IMR-90 (cell line): ENCODE measurements around the gene GATD1. TPM values are rescaled to one million over a fixed set of nuclear protein-coding genes. Genes with fewer than 3 reads are reported as not detected.

ENCODE experiments used
- ATAC-seq: fragments of 200-7000 bp; cut with Tn5 transposase; 2 replicates; pipeline ENCODE4 v1.9.1; 2020; ENCODE audit warnings: low read depth, mild to moderate bottlenecking, moderate library complexity
- BruUV-seq: library from RNA; stranded (reverse); fragments of 400-500 nt; replicated peaks from 2 replicates; lab custom pipeline; 2021; lab: Mats Ljungman, UMichigan
- CTCF ChIA-PET: fragments of 300-600 bp; formaldehyde crosslinking; extraction: SDS; loops from one replicate; lab custom pipeline; 2021; ENCODE audit warnings: antibody characterized with exemption; lab: Yijun Ruan, JAX
- POLR2A ChIA-PET: fragments of 300-600 bp; sonication (Branson Sonifier 250); formaldehyde crosslinking; loops from one replicate; lab custom pipeline; 2022; ENCODE audit warnings: antibody characterized with exemption; ENCODE audit not compliant: unreplicated experiment; lab: Charles Lee
- DNase-seq: peaks from one replicate; pipeline ENCODE4 v3.0.0; 2013
- H2AFZ ChIP-seq: replicated peaks from 2 replicates; pipeline ENCODE3; 2013; ENCODE audit warnings: low read length, mild to moderate bottlenecking; ENCODE audit not compliant: poor library complexity
- H2AK5ac ChIP-seq: 2 replicates; pipeline ENCODE4 v1.6.1; 2013; ENCODE audit warnings: low read depth, low read length, inconsistent platforms
- H2AK9ac ChIP-seq: replicated peaks from 2 replicates; pipeline ENCODE3; 2013; ENCODE audit warnings: mild to moderate bottlenecking, low read depth, low read length, moderate library complexity; ENCODE audit not compliant: poor library complexity
- H2BK120ac ChIP-seq: 2 replicates; pipeline ENCODE4 v1.6.1; 2013; ENCODE audit warnings: low read depth, low read length, inconsistent platforms
- H2BK15ac ChIP-seq: 3 replicates; pipeline ENCODE4 v1.6.1; 2013; ENCODE audit warnings: low read depth, low read length, inconsistent platforms
- H2BK20ac ChIP-seq: 2 replicates; pipeline ENCODE4 v1.6.1; 2013; ENCODE audit warnings: low read depth, mild to moderate bottlenecking, inconsistent platforms, low read length, moderate library complexity
- H2BK5ac ChIP-seq: 2 replicates; pipeline ENCODE4 v1.6.1; 2013; ENCODE audit warnings: mild to moderate bottlenecking, low read depth, low read length, inconsistent platforms; ENCODE audit not compliant: poor library complexity, severe bottlenecking
- H3K14ac ChIP-seq: replicated peaks from 2 replicates; pipeline ENCODE4 v1.6.1; 2013; ENCODE audit warnings: low read depth, low read length, inconsistent platforms
- H3K18ac ChIP-seq: 2 replicates; pipeline ENCODE4 v1.6.1; 2013; ENCODE audit warnings: low read depth, low read length, control low read depth
- H3K23ac ChIP-seq: 2 replicates; pipeline ENCODE4 v1.6.1; 2013; ENCODE audit warnings: low read depth, low read length, inconsistent platforms
- H3K27ac ChIP-seq: 2 replicates; pipeline ENCODE4 v1.5.1; 2013; ENCODE audit warnings: mild to moderate bottlenecking, control low read depth, low read length; ENCODE audit not compliant: insufficient read depth
- H3K27me3 ChIP-seq: 2 replicates; pipeline ENCODE4 v1.6.1; 2013; ENCODE audit warnings: low read length; ENCODE audit not compliant: control insufficient read depth, insufficient read depth
- H3K36me3 ChIP-seq: 2 replicates; pipeline ENCODE4 v1.6.1; 2013; ENCODE audit warnings: low read length, mixed read lengths; ENCODE audit not compliant: control insufficient read depth, insufficient read depth
- H3K4ac ChIP-seq: 2 replicates; pipeline ENCODE4 v1.6.1; 2013; ENCODE audit warnings: low read depth, low read length, inconsistent platforms
- H3K4me1 ChIP-seq: 2 replicates; pipeline ENCODE4 v1.6.1; 2013; ENCODE audit warnings: low read length, mixed read lengths; ENCODE audit not compliant: control insufficient read depth, insufficient read depth
- H3K4me2 ChIP-seq: 2 replicates; pipeline ENCODE4 v1.6.1; 2013; ENCODE audit warnings: low read depth, mild to moderate bottlenecking, control low read depth, low read length, moderate library complexity
- H3K4me3 ChIP-seq: 2 replicates; pipeline ENCODE4 v1.5.1; 2013; ENCODE audit warnings: low read depth, mild to moderate bottlenecking, control low read depth, low read length, moderate library complexity; ENCODE audit not compliant: insufficient read depth
- H3K56ac ChIP-seq: 2 replicates; pipeline ENCODE4 v1.6.1; 2013; ENCODE audit warnings: low read length, inconsistent platforms; ENCODE audit not compliant: insufficient read depth; ENCODE audit errors: extremely low read depth
- H3K79me1 ChIP-seq, 2 experiments: 2 replicates each; pipeline ENCODE4 v1.6.1; 2013; ENCODE audit warnings: low read length in 2 of 2, inconsistent platforms in 1 of 2, low read depth in 1 of 2
- H3K9ac ChIP-seq: 2 replicates; pipeline ENCODE4 v1.6.1; 2013; ENCODE audit warnings: low read depth, low read length, control low read depth
- H3K9me1 ChIP-seq: 2 replicates; pipeline ENCODE4 v1.6.1; 2013; ENCODE audit warnings: low read length, inconsistent platforms; ENCODE audit not compliant: insufficient read depth
- H3K9me3 ChIP-seq: 2 replicates; pipeline ENCODE4 v1.6.1; 2013; ENCODE audit warnings: low read length; ENCODE audit not compliant: control insufficient read depth, insufficient read depth
- H4K20me1 ChIP-seq: 2 replicates; pipeline ENCODE4 v1.6.1; 2013; ENCODE audit warnings: low read length, inconsistent platforms; ENCODE audit not compliant: insufficient read depth
- H4K5ac ChIP-seq: 2 replicates; pipeline ENCODE4 v1.6.1; 2013; ENCODE audit warnings: mild to moderate bottlenecking, low read depth, low read length, control low read depth
- H4K8ac ChIP-seq, 2 experiments: 2 replicates each; pipeline ENCODE4 v1.6.1; 2013; ENCODE audit warnings: low read depth in 2 of 2, low read length in 2 of 2, control low read depth in 1 of 2, inconsistent platforms in 1 of 2
- H4K91ac ChIP-seq: 2 replicates; pipeline ENCODE4 v1.6.1; 2013; ENCODE audit warnings: low read depth, low read length, inconsistent platforms; ENCODE audit not compliant: insufficient read depth
- NFE2L2 ChIP-seq: fragments of 150-350 bp; IDR thresholded peaks from 2 replicates; pipeline ENCODE4 v1.6.1; 2016; ENCODE audit warnings: low read depth, mild to moderate bottlenecking, low read length
- RAD21 ChIP-seq: IDR thresholded peaks from 2 replicates; pipeline ENCODE4 v1.6.1; 2012; ENCODE audit warnings: low read length, improper control_type of control experiment
- RFX5 ChIP-seq: IDR thresholded peaks from 2 replicates; pipeline ENCODE4 v1.8.0; 2012; ENCODE audit warnings: low read depth, mild to moderate bottlenecking, low read length, moderate library complexity
- SMC3 ChIP-seq: fragments of 150-350 bp; IDR thresholded peaks from 2 replicates; pipeline ENCODE4 v1.6.1; 2016; ENCODE audit warnings: low read depth, mild to moderate bottlenecking, antibody characterized with exemption, low read length, moderate library complexity
- WGBS, 2 experiments: methylation state at CpG; one replicate each; pipeline versions ENCODE4 v1.1.5 to v1.1.7; 2013; ENCODE audit warnings: missing lambda C conversion rate in 2 of 2; ENCODE audit not compliant: insufficient read length in 1 of 2; ENCODE audit errors: extremely low coverage in 2 of 2; 5-methylcytosine and 5-hydroxymethylcytosine counted together
- dilution Hi-C: fragments of 300-500 bp; cut with HindIII; formaldehyde crosslinking; loops from one replicate; pipeline ENCODE4 v1.14.3; 2018; ENCODE audit warnings: low sequenced_read_pairs; ENCODE audit not compliant: unreplicated experiment
- in situ Hi-C: fragments of 300-500 bp; cut with MboI; formaldehyde crosslinking; loops from 3 replicates; pipeline ENCODE4 v1.14.3; 2019; ENCODE audit warnings: low sequenced_read_pairs, inconsistent platforms, mixed read lengths
- intact Hi-C: fragments of 100-400 bp; cut with micrococcal nuclease; formaldehyde crosslinking; loops from 2 replicates; pipeline ENCODE4 v1.10.0; 2022
- polyA plus RNA-seq, 3 experiments: library from polyadenylated mRNA; depleted of rRNA; stranded (reverse); fragments of >200 nt; gene quantifications; 2 replicates each; pipeline ENCODE4 v1.2.3, GENCODE V29; 2012; ENCODE audit warnings: low replicate concordance in 1 of 3
- total RNA-seq: library from RNA; depleted of rRNA; stranded (reverse); fragments of >200 nt; gene quantifications from 2 replicates; pipeline ENCODE4 v1.2.3, GENCODE V29; 2012

GATD1 gene
- total and polyA plus RNA-seq, 2 of the 4 experiments (the other 2 are of a cell fraction), result 3.0 to 52.5 TPM

DNA sequence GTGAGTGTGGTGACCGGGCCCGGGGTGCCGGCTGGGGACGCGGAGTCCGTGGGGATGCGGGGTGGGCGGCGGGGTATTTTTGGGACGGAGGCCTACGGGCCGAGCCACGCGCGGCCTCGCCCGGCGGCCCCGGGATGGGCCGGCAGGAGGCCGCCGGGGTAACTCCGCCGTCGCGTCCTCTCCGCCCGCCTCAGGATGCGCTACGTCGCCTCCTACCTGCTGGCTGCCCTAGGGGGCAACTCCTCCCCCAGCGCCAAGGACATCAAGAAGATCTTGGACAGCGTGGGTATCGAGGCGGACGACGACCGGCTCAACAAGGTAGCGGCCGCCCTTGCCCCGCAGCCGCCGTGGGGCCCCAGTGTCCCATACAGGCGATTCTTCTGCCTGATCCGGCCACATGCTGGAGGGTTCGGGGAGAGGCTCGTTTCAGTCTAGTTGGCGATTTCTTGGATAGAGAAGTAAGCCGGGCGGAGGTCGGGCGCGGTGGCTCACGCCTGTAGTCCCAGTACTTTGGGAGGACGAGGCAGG lies 32.8 kb upstream of the GATD1 start:
- peak; percentile 0 for ATAC-seq

More for the DNA sequence above, 32.8 kb upstream of the GATD1 start:
- Histone ChIP-seq H3K18ac (no peak overlapping the region), H3K14ac (peak overlapping the region; percentile 68), H2BK120ac (no peak overlapping the region), H3K23ac (peak overlapping the region; percentile 52), H4K5ac (no peak overlapping the region), H2BK15ac (no peak overlapping the region), H2AK5ac (peak overlapping the region; percentile 97), H3K4ac (peak overlapping the region; percentile 84), H3K4me3 (peak overlapping the region; percentile 86), H3K4me2 (peak overlapping the region; percentile 90), H4K91ac (peak overlapping the region; percentile 54), H2AFZ (peak overlapping the region; percentile 64), H3K79me1 (peaks cover 27 to 57% of the 10 kb centered on the region in 2 experiments), H3K9ac (peak overlapping the region; percentile 85), H2BK20ac (no peak overlapping the region), H3K9me1 (no peaks in the 10 kb centered on the region), H4K8ac (peak overlapping the region; percentile 54 to 55; a peak in 2 of 4 replicates), H3K4me1 (peaks cover 6% of the 10 kb centered on the region), H3K27me3 (no peaks in the 10 kb centered on the region), H4K20me1 (peaks cover 38% of the 10 kb centered on the region), H2AK9ac (peak overlapping the region; percentile 97), H3K36me3 (peaks cover 30% of the 10 kb centered on the region), H3K9me3 (no peaks in the 10 kb centered on the region), H2BK5ac (peak overlapping the region; percentile 67), H3K27ac (peak overlapping the region; percentile 74), H3K56ac (peak overlapping the region; percentile 60)
- ChIA-PET CTCF (no interaction called here), POLR2A (interaction anchor here (1.1 kb wide), 1 partner anchor 9 kb away, joined by 5 read pairs; the partner anchor contains the start of gene PNPLA2)
- dilution Hi-C loops (no loop called here), intact Hi-C loops (no loop called here), in situ Hi-C loops (no loop called here)
- TF ChIP-seq NFE2L2 (no peak), RAD21 (no peak), SMC3 (no peak), RFX5 (no peak)
- WGBS, 2 experiments, result 0% methylated on average over 35 of the region's 55 CpGs; no CpG with 5 or more reads in 1 of the 2 experiments
- BruUV-seq, result TSS peak; percentile 89
- no peak for DNase-seq
